Measurements from ENCODE around the gene QRICH1.
A peak's percentile ranks its signal among the peaks of the same experiment; 100 is the strongest.

The QRICH1 gene

DNA sequence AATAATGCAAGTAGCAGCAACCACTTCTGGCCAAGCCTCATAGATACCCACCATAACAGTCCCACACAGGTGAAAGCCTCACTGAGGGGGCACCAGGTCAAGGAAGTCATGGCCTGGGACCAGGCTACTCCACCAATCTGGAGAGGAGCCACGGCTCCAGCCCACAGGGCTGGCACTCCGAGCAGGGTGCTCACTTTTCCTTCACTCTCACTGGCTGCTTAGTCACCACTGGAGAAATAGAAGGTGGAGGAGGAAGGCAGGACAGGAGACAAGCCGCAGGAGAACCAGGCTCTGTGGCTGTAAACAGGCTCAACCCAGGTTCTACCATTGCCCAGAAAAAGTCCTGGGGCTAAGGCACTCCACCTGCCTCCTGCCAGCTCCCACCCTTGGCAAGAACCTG lies 25.6 kb upstream of the QRICH1 start:
- DNase-seq (ENCODE audit: low spot score): no peak

DNA sequence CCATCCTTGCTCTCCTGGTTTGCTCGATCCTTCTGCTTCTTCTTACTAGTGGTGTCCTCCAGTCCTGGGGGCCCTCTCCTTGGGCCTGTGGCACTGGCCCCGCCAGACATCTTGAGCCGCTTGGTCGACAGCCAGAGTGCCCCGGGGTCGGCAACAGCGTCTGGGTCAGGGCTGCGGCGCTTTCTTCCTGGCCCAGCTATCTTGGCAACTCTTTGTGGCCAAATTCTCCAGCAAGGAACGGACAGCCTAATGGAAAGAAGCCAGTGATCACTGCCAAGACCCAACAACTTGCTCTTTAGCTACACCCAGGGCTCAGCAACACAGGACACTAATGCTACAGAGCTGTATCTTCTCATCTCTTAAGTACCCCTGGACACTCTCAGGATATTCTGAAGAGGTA lies 25.2 kb upstream of the QRICH1 start:
- no peak for DNase-seq (ENCODE audit: low spot score)

- no peak for DNase-seq (ENCODE audit: low spot score)
Measured at GRCh38 chr3:49112262-49112661, 18.4 kb upstream of the QRICH1 start.

DNA sequence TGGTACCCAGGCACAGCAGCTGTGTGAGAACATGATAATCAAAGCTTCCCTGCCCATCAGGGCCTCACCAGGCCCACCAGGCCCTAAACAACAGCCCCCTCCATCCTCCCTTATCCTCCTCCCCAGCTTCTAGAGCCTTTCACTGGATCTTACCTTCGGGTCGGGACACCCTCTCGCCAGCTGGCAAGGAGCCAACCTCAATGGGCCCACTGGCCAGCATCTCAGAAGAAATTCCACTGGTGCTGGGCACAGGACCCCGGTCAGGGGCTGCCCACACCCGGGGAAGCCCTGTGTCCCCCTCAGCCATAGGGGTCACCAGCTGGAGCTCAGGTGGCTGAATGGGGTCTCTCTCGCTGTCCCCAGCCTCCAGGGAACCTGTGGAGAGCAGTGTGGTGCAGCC lies 17.5 kb upstream of the QRICH1 start:
- DNase-seq (ENCODE audit: low spot score): no peak

GRCh38 chr3:49110780-49111179 lies 16.9 kb upstream of the QRICH1 start:
- no peak for DNase-seq (ENCODE audit: low spot score)

GRCh38 chr3:49108346-49108745 lies 14.5 kb upstream of the QRICH1 start:
- DNase-seq (ENCODE audit: low spot score): no peak

DNA sequence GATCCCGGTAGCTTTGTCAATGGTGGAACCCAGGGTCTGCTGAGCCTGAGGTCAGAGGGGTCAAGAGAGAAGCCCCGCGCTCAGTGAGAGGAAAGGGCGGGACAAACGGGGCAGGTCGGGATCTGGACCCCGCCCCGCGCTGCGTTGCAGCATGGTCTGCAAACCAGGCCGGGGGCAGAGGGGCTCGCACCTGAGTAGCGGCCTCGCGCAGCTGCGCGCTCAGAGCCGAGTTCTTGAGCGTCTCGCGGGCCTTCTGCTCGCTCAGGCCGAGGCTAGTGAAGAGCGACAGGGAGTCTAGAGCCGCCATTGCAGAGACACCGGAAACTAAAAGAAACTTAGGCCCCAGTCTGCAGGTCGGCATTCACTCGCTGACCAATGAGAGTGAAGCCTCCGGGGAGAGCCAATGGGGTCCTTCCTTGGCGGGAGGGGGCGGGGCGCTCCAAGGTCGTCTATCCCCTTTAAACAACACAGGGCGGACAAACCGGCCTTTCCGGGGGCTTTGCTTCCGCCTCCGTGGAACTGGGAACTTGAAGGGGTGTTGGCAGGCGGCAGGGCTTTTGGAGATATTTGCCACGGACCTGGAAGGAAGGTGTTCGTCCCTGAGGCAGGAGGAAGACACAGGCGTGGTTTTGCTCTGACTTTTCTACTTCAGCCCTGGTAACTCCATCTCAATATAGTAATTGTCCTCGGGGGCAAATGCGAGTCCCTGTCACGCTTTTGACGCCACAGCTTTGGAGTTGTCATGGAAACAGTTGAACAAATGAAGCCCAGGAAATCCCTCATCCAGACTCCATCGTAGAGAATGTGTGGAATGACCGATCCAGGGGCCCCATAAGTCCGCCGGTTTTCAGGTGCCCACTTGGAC lies 10.8 kb upstream of the QRICH1 start, which contains the start of gene QARS1:
TSS of gene QARS1 (minus strand) at position 331 of the 865 bp plus-strand sequence. CDS start at position 307, 24 bp downstream.
- peak; percentile 97 for DNase-seq (ENCODE audit: low spot score)

GRCh38 chr3:49104052-49104426 lies 10.2 kb upstream of the QRICH1 start:
- no peak for DNase-seq (ENCODE audit: low spot score)

DNA sequence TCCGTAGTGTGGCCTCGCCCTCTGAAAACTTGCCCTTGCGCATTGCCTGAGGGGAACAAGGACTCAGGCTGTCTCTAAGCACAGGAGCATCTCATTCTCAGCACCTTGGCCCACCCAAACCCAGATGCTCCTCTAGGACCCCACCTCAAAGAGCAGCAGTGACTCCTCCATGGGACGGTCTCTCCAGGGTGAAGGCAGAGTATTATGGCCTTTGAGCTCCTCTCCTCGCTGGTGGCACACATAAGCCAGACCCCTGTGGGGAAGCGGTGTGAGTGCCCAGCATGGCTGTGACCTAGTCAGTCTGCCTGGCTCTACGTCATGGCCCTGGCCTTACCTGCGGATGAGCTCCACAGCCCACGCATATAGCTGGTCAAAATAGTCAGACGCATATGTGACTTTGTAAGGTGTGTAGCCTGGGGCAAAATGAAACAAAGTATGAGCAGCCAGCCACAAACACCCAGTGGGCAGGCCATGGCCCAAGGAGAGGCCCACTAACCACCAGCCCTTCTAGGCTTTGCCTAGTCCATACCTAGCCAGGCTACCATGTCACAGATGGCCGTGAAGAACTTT lies 6.3 kb upstream of the QRICH1 start:
- DNase-seq (ENCODE audit: low spot score): no peak

GRCh38 chr3:49098910-49099630 lies 5.2 kb upstream of the QRICH1 start:
- no peak for DNase-seq (ENCODE audit: low spot score)

DNA sequence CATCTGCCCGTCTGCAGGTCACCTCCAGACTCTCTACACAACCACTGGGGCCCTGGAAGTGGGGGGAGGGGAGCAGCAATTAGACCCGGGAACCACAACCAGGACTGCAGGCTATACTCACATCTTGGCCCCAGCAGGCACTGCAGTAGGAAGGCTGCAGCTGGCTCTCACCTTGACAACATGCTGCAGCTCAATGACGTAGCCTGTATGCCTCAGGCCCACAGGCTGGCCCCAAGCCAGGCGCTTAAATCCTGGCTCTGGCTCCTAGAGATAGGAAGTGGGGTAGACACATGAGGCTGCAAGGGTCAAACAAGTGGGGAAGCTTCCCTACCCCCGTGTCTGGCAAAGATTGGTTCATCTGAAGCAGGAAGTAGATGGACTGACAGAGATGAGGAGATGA lies 4.6 kb upstream of the QRICH1 start:
- no peak for DNase-seq (ENCODE audit: low spot score)

DNA sequence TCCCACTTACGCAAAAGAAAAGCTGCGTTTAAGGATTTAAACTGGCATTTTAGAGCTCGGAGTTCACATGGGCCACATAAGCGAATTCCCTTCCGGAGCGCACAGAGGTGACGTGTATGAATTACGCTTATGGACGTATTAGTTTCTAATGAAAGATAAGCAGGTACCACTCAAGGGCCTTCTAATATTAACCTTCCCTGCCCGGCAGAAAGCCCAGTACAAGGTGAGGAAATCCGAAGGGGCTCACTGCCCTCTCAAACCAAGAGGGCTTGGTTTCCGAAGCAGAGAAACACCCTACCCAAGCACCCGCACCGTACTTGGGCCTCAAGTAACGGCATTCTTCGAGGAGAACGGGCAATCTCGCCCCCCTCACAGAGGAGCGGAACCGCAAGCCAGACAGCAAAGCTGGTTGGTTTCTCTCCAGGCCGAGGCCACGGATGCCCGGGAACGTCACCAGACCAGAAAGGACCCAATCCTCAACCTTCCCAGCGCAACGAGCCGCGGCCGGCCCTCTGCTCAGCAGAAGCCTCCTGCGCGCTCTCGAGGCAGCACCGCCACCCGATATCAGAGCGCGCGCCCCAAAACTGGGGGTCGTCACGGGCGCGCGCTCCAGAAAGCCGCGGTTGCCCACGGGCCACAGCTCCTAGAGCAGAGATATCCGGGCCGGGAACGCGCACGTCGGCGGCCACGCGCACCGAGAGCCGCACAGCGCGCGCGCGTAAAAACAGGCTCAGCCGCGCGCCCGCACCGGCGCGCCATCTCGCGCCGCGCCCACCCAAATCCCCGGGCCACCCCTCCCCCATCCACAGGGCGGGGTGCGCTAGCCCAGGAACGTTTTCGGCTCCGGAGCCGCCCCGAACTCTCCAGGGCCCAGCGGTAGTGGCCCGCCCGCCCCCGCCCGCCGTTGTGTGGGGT lies 676 bp downstream of the QRICH1 start:
- peak; percentile 61 for DNase-seq (ENCODE audit: low spot score)

DNA sequence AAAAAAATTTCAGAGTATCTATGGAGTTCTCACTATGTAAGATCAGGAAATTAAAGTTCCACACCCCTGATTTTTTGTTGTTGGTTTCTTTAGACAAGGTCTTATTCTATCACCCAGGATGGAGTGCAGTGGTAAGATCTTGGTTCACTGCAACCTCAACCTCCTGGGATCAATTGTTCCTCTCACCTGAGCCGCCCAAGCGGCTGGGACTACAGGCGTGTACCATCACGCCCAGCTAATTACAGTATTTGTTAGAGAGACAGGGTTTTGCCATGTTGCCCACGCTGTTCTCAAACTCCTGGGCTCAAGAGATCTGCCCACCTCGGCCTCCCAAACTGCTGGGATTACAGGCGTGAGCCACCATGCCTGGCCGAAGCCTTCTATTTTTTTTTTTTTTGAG lies 12.4 kb downstream of the QRICH1 start:
- no peak for DNase-seq (ENCODE audit: low spot score)

- no peak for DNase-seq (ENCODE audit: low spot score)
Measured at GRCh38 chr3:49079270-49079669, 14.6 kb downstream of the QRICH1 start.

- no peak for DNase-seq (ENCODE audit: low spot score)
Measured at GRCh38 chr3:49076646-49077045, 17.2 kb downstream of the QRICH1 start.

GRCh38 chr3:49076116-49076515 lies 17.8 kb downstream of the QRICH1 start:
- DNase-seq (ENCODE audit: low spot score): no peak

DNA sequence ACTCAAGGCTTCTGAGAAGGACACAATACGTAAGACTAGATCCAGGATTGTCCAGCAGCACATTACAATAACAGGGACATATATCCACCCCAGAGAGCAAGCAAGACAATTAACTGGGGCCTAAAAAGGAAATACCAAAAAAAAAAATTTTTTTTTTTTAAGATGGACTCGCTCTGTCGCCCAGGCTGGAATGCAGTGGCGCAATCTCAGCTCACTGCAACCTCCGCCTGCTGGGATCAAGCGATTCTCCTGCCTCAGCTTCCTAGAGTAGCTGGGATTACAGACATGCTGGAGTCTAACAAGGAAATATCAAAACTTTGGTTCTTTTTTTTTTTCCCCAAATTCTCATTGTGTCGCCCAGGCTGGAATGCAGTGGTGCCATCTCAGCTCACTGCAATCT lies 35.9 kb downstream of the QRICH1 start:
- no peak for DNase-seq (ENCODE audit: low spot score)

GRCh38 chr3:49057268-49057667 lies 36.6 kb downstream of the QRICH1 start:
- no peak for DNase-seq (ENCODE audit: low spot score)

DNA sequence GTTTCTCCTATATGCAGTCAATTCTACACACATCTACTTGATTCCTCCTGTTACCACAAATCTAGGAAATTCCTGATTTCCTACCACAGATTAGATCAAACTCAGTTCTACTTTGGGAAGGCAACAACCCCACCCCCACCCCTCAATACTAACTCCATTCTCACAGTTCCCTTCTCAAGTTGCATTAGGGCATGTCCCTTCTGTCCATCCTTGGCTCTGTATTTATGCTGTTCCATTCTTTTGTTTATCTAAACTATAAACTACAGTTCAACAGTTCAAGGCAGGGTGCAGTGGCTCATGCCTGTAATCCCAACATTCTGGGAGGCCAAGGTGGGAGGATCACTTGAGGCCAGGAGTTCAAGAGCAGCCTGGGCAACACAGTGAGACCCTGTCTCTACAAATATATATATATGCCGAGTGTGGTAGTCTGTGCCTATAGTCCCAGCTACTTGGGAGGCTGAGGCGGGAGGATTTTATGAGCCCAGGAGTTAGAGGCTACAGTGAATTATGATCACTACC lies 39.5 kb downstream of the QRICH1 start:
- DNase-seq (ENCODE audit: low spot score): no peak

- DNase-seq (ENCODE audit: low spot score): no peak
Measured at GRCh38 chr3:49053543-49053942, 40.3 kb downstream of the QRICH1 start.

- DNase-seq (ENCODE audit: low spot score): no peak
Measured at GRCh38 chr3:49035281-49035680, 58.6 kb downstream of the QRICH1 start.

DNA sequence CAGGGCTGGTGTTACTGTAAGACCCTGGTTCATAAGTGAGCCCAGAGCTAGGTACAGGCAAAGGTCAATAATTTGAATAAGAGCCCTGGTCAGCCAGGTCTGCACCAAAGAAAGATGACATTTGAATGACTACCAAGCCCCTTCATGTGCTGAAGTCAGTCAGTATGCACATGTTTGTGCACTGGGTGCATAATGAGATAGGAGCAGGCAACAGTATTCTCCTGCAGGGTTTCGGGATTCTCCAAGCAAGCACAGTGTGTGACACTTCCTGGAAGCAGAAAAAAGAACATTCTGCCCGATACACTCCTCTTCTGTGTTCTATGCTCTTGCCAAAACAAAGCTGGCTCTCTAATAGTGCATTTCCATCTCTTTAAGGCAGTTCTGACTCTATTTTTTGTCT lies 59.2 kb downstream of the QRICH1 start:
- no peak for DNase-seq (ENCODE audit: low spot score)

Data from cerebellar cortex (tissue), 1 donor.